Activated T-cell treated with anti-CD3 and anti-CD28 coated beads, Interleukin-2, amount 50 U/mL, for 24 hours (primary cell): ENCODE results near the gene IDI2.
"Not testable (repeated sequence)": the region's sequence is repeated elsewhere in the genome, so short reads cannot be mapped to it uniquely, and the experiment has no call there.

Experiments used
- DNase-seq: peaks from one replicate; pipeline ENCODE4 v3.0.0-alpha.2; 2020
- H3K27ac Mint-ChIP-seq: 2 replicates; pipeline ENCODE4 v1.8.0; 2020; ENCODE audit warnings: mild to moderate bottlenecking, mixed read lengths
- H3K27me3 Mint-ChIP-seq: 2 replicates; pipeline ENCODE4 v1.8.0; 2020; ENCODE audit warnings: mixed read lengths
- H3K36me3 Mint-ChIP-seq: 2 replicates; pipeline ENCODE4 v1.8.0; 2020; ENCODE audit warnings: low read depth, mixed read lengths
- H3K4me1 Mint-ChIP-seq: 2 replicates; pipeline ENCODE4 v1.8.0; 2020; ENCODE audit warnings: low read depth, mixed read lengths
- H3K4me3 Mint-ChIP-seq: 2 replicates; pipeline ENCODE4 v1.8.0; 2020; ENCODE audit warnings: mild to moderate bottlenecking, moderate library complexity, mixed read lengths
- H3K9me3 Mint-ChIP-seq: 2 replicates; pipeline ENCODE4 v1.8.0; 2020; ENCODE audit warnings: mixed read lengths

The IDI2 gene

GRCh38 chr10:1025683-1026082 is at the start of gene IDI2:
Gene IDI2, minus strand, starts transcription at chr10:1025859. Its CDS starts 1,136 bp downstream, at chr10:1024723.
- H3K4me1 Mint-ChIP-seq, result no peaks in the 10 kb centered on the region
- H3K36me3 Mint-ChIP-seq, result peaks cover 54% of the 10 kb centered on the region
- DNase-seq, result no peak
- H3K27ac Mint-ChIP-seq, result no peak within 1 kb of the TSS
- no peaks in the 10 kb centered on the region for H3K9me3 Mint-ChIP-seq
- H3K27me3 Mint-ChIP-seq, result no peaks in the 10 kb centered on the region
- no peak within 1 kb of the TSS for H3K4me3 Mint-ChIP-seq

- peaks cover 23% of the 10 kb centered on the region for H3K4me1 Mint-ChIP-seq
- H3K4me3 Mint-ChIP-seq, result no peak overlapping the region
- H3K27me3 Mint-ChIP-seq, result no peaks in the 10 kb centered on the region
- DNase-seq, result no peak
- peaks cover 64% of the 10 kb centered on the region for H3K36me3 Mint-ChIP-seq
- H3K9me3 Mint-ChIP-seq, result no peaks in the 10 kb centered on the region
- H3K27ac Mint-ChIP-seq, result peak overlapping the region; percentile 54
Measured at GRCh38 chr10:1074748-1075308, 49.2 kb upstream of the IDI2 start.

GRCh38 chr10:1074052-1074747 is 48.5 kb upstream of the IDI2 start:
- H3K36me3 Mint-ChIP-seq, result peaks cover 58% of the 10 kb centered on the region
- H3K27ac Mint-ChIP-seq, result peak overlapping the region; percentile 54
- no peaks in the 10 kb centered on the region for H3K9me3 Mint-ChIP-seq
- peaks cover 28% of the 10 kb centered on the region for H3K4me1 Mint-ChIP-seq
- H3K27me3 Mint-ChIP-seq, result no peaks in the 10 kb centered on the region
- no peak for DNase-seq
- no peak overlapping the region for H3K4me3 Mint-ChIP-seq

- H3K4me1 Mint-ChIP-seq, result peaks cover 48% of the 10 kb centered on the region
- H3K27me3 Mint-ChIP-seq, result no peaks in the 10 kb centered on the region
- peaks cover 33% of the 10 kb centered on the region for H3K36me3 Mint-ChIP-seq
- no peak overlapping the region for H3K27ac Mint-ChIP-seq
- H3K9me3 Mint-ChIP-seq, result no peaks in the 10 kb centered on the region
- no peak for DNase-seq
- no peak overlapping the region for H3K4me3 Mint-ChIP-seq
Measured at GRCh38 chr10:1070919-1071318, 45.3 kb upstream of the IDI2 start.

- Mint-ChIP-seq H3K4me3 (no peak overlapping the region), H3K9me3 (no peaks in the 10 kb centered on the region), H3K27ac (peak overlapping the region; percentile 74), H3K36me3 (peaks cover 24% of the 10 kb centered on the region), H3K27me3 (no peaks in the 10 kb centered on the region), H3K4me1 (peaks cover 48% of the 10 kb centered on the region)
- no peak for DNase-seq
Measured at GRCh38 chr10:1068380-1069361, 43.0 kb upstream of the IDI2 start.

- Mint-ChIP-seq H3K4me1 (peaks cover 67% of the 10 kb centered on the region), H3K36me3 (peaks cover 20% of the 10 kb centered on the region)
- H3K27me3 Mint-ChIP-seq, DNase-seq, H3K4me3 Mint-ChIP-seq, H3K9me3 Mint-ChIP-seq, H3K27ac Mint-ChIP-seq: not testable (repeated sequence)
Measured at GRCh38 chr10:1066734-1067133, 41.1 kb upstream of the IDI2 start.

GRCh38 chr10:1064964-1065247 is 39.2 kb upstream of the IDI2 start:
- Mint-ChIP-seq H3K4me3 (no peak overlapping the region), H3K9me3 (no peaks in the 10 kb centered on the region), H3K4me1 (peaks cover 77% of the 10 kb centered on the region), H3K27ac (peak overlapping the region; percentile 63), H3K27me3 (no peaks in the 10 kb centered on the region), H3K36me3 (peaks cover 23% of the 10 kb centered on the region)
- no peak for DNase-seq

- Mint-ChIP-seq H3K36me3 (peaks cover 32% of the 10 kb centered on the region), H3K27ac (peak overlapping the region; percentile 80), H3K9me3 (no peaks in the 10 kb centered on the region), H3K4me1 (peaks cover 76% of the 10 kb centered on the region), H3K27me3 (no peaks in the 10 kb centered on the region), H3K4me3 (peak overlapping the region; percentile 49)
- no peak for DNase-seq
Measured at GRCh38 chr10:1063232-1063865, 37.7 kb upstream of the IDI2 start.

- DNase-seq, result no peak
- H3K4me3 Mint-ChIP-seq, result peak overlapping the region; percentile 49
- no peaks in the 10 kb centered on the region for H3K9me3 Mint-ChIP-seq
- H3K36me3 Mint-ChIP-seq, result peaks cover 41% of the 10 kb centered on the region
- no peaks in the 10 kb centered on the region for H3K27me3 Mint-ChIP-seq
- H3K27ac Mint-ChIP-seq, result peak overlapping the region; percentile 80
- H3K4me1 Mint-ChIP-seq, result peaks cover 75% of the 10 kb centered on the region
Measured at GRCh38 chr10:1061930-1062774, 36.5 kb upstream of the IDI2 start.

- H3K36me3 Mint-ChIP-seq, result peaks cover 56% of the 10 kb centered on the region
- H3K4me3 Mint-ChIP-seq, result no peak overlapping the region
- no peak for DNase-seq
- peak overlapping the region; percentile 80 for H3K27ac Mint-ChIP-seq
- H3K9me3 Mint-ChIP-seq, result no peaks in the 10 kb centered on the region
- H3K4me1 Mint-ChIP-seq, result peaks cover 78% of the 10 kb centered on the region
- no peaks in the 10 kb centered on the region for H3K27me3 Mint-ChIP-seq
Measured at GRCh38 chr10:1059902-1060301, 34.2 kb upstream of the IDI2 start.

- Mint-ChIP-seq H3K36me3 (peaks cover 65% of the 10 kb centered on the region), H3K27me3 (no peaks in the 10 kb centered on the region)
Measured at GRCh38 chr10:1058017-1058416, 32.4 kb upstream of the IDI2 start.

GRCh38 chr10:1057106-1057657 is 31.5 kb upstream of the IDI2 start:
- H3K9me3 Mint-ChIP-seq, result no peaks in the 10 kb centered on the region
- H3K27ac Mint-ChIP-seq, result peak overlapping the region; percentile 95
- DNase-seq, result no peak
- peaks cover 70% of the 10 kb centered on the region for H3K36me3 Mint-ChIP-seq
- H3K4me3 Mint-ChIP-seq, result peak overlapping the region; percentile 95
- H3K27me3 Mint-ChIP-seq, result no peaks in the 10 kb centered on the region
- H3K4me1 Mint-ChIP-seq, result peaks cover 80% of the 10 kb centered on the region

More at GRCh38 chr10:1058017-1058416, 32.4 kb upstream of the IDI2 start:
- peaks cover 80% of the 10 kb centered on the region for H3K4me1 Mint-ChIP-seq
- peak overlapping the region; percentile 95 for H3K27ac Mint-ChIP-seq
- peak overlapping the region; percentile 95 for H3K4me3 Mint-ChIP-seq
- no peaks in the 10 kb centered on the region for H3K9me3 Mint-ChIP-seq
- DNase-seq, result no peak

- DNase-seq, result peak; percentile 93
- Mint-ChIP-seq H3K36me3 (peaks cover 73% of the 10 kb centered on the region), H3K9me3 (no peaks in the 10 kb centered on the region)
Measured at GRCh38 chr10:1056326-1057105, 30.9 kb upstream of the IDI2 start, which contains the start of gene WDR37. Gene WDR37, plus strand, starts transcription at chr10:1056385. Its CDS starts 15,771 bp downstream, at chr10:1072156.

More at GRCh38 chr10:1056326-1057105, 30.9 kb upstream of the IDI2 start, which contains the start of gene WDR37:
- Mint-ChIP-seq H3K4me3 (peak within 1 kb of the TSS; percentile 95), H3K27ac (peak within 1 kb of the TSS; percentile 95), H3K27me3 (no peaks in the 10 kb centered on the region), H3K4me1 (peaks cover 80% of the 10 kb centered on the region)
